ENCODE results near the gene HSPA12B.

DNA sequence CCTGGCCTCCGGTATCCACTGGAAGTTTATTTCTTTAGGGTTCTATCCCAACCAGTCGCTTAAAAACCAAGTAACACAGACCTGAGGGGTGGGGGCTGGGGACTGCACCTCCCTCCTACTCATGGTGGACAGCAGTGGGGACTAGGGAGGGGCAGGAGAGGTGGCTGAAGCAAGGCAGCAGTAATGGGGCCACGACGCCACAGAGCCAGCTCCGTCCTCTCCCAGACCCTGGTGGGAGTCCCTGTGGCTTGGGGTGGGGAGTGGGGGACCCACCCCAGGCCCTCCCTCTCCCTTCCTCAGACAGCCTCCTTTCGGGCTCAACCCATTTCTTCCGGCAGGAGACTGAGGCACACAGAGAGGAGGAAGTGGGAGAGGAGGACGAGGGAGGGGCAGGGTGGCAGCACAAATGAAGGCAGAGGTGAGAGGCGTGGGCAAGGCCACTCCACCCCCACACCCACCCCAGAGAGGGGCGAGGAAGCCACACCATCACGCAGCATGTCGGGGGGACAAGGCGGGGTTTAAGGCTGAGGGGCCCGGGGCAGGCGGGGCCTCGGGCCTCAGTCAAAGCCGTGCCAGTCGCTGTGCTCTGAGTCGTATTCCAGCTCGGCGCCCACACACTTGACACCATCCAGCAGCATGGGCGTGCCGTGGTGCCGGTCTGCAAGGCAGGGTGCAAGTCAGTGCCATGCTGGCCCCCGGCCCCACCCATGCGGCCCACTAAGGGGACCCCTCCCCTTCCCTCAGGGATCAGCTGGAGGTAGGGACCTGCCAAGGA, 21.2 kb downstream of the HSPA12B start:
- TF ChIP-seq, protein P1, sequence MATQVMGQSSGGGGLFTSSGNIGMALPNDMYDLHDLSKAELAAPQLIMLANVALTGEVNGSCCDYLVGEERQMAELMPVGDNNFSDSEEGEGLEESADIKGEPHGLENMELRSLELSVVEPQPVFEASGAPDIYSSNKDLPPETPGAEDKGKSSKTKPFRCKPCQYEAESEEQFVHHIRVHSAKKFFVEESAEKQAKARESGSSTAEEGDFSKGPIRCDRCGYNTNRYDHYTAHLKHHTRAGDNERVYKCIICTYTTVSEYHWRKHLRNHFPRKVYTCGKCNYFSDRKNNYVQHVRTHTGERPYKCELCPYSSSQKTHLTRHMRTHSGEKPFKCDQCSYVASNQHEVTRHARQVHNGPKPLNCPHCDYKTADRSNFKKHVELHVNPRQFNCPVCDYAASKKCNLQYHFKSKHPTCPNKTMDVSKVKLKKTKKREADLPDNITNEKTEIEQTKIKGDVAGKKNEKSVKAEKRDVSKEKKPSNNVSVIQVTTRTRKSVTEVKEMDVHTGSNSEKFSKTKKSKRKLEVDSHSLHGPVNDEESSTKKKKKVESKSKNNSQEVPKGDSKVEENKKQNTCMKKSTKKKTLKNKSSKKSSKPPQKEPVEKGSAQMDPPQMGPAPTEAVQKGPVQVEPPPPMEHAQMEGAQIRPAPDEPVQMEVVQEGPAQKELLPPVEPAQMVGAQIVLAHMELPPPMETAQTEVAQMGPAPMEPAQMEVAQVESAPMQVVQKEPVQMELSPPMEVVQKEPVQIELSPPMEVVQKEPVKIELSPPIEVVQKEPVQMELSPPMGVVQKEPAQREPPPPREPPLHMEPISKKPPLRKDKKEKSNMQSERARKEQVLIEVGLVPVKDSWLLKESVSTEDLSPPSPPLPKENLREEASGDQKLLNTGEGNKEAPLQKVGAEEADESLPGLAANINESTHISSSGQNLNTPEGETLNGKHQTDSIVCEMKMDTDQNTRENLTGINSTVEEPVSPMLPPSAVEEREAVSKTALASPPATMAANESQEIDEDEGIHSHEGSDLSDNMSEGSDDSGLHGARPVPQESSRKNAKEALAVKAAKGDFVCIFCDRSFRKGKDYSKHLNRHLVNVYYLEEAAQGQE (IDR thresholded peaks at IDR 0.05) = no peak
- TF ChIP-seq POLR2A (IDR thresholded peaks at IDR 0.05; ENCODE audit: low read length) (no peak), RCOR1 (IDR thresholded peaks at IDR 0.05; ENCODE audit: low read depth, low read length) (no peak), PHF8 (IDR thresholded peaks at IDR 0.05; ENCODE audit: borderline replicate concordance, low read depth) (no peak), KDM1A (IDR thresholded peaks at IDR 0.05; ENCODE audit: low read depth) (no peak), CEBPB (IDR thresholded peaks at IDR 0.05) (no peak), RFX5 (IDR thresholded peaks at IDR 0.05) (no peak), RNF2 (IDR thresholded peaks at IDR 0.05; ENCODE audit: borderline replicate concordance, low read depth) (no peak), ESRRA (IDR thresholded peaks at IDR 0.05; ENCODE audit: borderline replicate concordance, low read length) (no peak), RARB (CRISPR knock-in tag; IDR thresholded peaks at IDR 0.05) (no peak)
- TF ChIP-seq, protein P2, sequence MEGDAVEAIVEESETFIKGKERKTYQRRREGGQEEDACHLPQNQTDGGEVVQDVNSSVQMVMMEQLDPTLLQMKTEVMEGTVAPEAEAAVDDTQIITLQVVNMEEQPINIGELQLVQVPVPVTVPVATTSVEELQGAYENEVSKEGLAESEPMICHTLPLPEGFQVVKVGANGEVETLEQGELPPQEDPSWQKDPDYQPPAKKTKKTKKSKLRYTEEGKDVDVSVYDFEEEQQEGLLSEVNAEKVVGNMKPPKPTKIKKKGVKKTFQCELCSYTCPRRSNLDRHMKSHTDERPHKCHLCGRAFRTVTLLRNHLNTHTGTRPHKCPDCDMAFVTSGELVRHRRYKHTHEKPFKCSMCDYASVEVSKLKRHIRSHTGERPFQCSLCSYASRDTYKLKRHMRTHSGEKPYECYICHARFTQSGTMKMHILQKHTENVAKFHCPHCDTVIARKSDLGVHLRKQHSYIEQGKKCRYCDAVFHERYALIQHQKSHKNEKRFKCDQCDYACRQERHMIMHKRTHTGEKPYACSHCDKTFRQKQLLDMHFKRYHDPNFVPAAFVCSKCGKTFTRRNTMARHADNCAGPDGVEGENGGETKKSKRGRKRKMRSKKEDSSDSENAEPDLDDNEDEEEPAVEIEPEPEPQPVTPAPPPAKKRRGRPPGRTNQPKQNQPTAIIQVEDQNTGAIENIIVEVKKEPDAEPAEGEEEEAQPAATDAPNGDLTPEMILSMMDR (IDR thresholded peaks at IDR 0.05) = no peak
- TF ChIP-seq, protein P3, sequence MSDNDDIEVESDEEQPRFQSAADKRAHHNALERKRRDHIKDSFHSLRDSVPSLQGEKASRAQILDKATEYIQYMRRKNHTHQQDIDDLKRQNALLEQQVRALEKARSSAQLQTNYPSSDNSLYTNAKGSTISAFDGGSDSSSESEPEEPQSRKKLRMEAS (IDR thresholded peaks at IDR 0.05) = no peak
- TF ChIP-seq, protein P4, sequence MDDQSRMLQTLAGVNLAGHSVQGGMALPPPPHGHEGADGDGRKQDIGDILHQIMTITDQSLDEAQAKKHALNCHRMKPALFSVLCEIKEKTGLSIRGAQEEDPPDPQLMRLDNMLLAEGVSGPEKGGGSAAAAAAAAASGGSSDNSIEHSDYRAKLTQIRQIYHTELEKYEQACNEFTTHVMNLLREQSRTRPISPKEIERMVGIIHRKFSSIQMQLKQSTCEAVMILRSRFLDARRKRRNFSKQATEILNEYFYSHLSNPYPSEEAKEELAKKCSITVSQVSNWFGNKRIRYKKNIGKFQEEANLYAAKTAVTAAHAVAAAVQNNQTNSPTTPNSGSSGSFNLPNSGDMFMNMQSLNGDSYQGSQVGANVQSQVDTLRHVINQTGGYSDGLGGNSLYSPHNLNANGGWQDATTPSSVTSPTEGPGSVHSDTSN (IDR thresholded peaks at IDR 0.05) = 0 out of 2 replicates have a peak, but pooled peaks have one; percentile 31
- TF ChIP-seq, protein P5, sequence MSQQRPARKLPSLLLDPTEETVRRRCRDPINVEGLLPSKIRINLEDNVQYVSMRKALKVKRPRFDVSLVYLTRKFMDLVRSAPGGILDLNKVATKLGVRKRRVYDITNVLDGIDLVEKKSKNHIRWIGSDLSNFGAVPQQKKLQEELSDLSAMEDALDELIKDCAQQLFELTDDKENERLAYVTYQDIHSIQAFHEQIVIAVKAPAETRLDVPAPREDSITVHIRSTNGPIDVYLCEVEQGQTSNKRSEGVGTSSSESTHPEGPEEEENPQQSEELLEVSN (IDR thresholded peaks at IDR 0.05; ENCODE audit: borderline replicate concordance, low read depth) = no peak
